ENCODE measurements around the gene BPIFA2.

BPIFA2 gene

DNA sequence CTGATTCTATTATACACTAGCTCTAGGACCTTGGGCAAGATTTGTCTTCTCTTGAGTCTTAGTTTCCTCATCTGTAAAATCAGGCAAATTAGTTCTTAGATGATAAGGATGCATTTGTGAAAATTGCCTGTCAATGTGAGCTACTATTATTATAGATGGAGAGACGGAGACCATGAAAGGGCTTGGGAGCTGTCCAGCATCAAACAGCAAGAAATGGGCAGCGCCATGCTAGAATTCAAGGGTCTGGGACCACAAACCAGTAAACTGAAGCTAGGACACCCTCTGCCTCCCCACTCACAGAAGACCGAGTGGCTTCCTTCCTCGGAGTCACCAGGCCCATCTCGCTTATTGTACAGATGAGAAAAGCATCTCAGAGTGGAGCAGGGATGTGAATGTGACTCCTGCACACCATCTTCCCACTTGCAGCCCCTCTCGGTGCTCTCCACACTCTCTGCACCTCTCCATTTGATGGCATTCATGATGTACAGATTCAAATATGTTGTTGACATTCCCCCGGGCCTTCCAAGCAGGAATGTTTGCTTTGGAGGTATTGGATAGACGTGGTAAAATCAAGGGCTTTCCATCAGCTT is 25.0 kb downstream of the BPIFA2 start:
- no peak for TF ChIP-seq FOXP2 (optimal IDR thresholded peaks at IDR 0.05; ENCODE audit: control extremely low read depth, extremely low read length, insufficient read depth)
- no peak for TF ChIP-seq POLR2AphosphoS5 (IDR thresholded peaks at IDR 0.05; ENCODE audit: borderline replicate concordance, low read depth, low read length)
- no peak for TF ChIP-seq EZH2 (IDR thresholded peaks at IDR 0.05)
- Histone ChIP-seq H3K4me3 (no peak overlapping the region), H3K27ac (no peak overlapping the region), H3K9ac (ENCODE audit: insufficient read length) (no peak overlapping the region), H3K36me3 (ENCODE audit: insufficient read depth, low read length) (no peaks in the 10 kb centered on the region), H3K9me3 (ENCODE audit: low read depth, low read length) (no peaks in the 10 kb centered on the region)
- DNase-seq (ENCODE audit: low read depth, low spot score), result no peak

DNA sequence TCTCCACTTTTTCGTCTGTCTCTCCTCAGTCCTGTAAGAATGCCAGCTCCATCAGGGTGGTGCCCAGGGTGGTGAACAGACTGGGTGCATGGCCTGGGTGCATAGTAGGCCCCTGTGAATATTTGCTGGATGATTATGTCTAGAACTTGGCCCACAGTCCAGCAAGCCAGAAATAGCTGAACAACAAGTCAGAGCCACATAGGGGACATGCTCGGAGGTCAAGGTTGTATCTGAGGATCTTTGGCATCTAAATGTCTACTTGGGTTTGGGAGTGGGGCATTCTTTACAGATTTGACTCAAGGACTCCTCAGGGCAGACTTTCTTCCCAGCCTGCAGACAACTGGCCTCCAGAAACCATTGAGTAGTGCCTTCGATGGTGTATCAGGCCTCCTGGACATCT is 31.1 kb downstream of the BPIFA2 start:
- no peak for DNase-seq (ENCODE audit: low read depth, low spot score)
- TF ChIP-seq EZH2 (IDR thresholded peaks at IDR 0.05) (no peak), POLR2AphosphoS5 (IDR thresholded peaks at IDR 0.05; ENCODE audit: borderline replicate concordance, low read depth, low read length) (no peak), FOXP2 (optimal IDR thresholded peaks at IDR 0.05; ENCODE audit: control extremely low read depth, extremely low read length, insufficient read depth) (no peak)
- no peak overlapping the region for H3K4me3 ChIP-seq
- no peak overlapping the region for H3K9ac ChIP-seq (ENCODE audit: insufficient read length)
- no peak overlapping the region for H3K27ac ChIP-seq
- H3K36me3 ChIP-seq (ENCODE audit: insufficient read depth, low read length), result no peaks in the 10 kb centered on the region
- no peaks in the 10 kb centered on the region for H3K9me3 ChIP-seq (ENCODE audit: low read depth, low read length)

DNA sequence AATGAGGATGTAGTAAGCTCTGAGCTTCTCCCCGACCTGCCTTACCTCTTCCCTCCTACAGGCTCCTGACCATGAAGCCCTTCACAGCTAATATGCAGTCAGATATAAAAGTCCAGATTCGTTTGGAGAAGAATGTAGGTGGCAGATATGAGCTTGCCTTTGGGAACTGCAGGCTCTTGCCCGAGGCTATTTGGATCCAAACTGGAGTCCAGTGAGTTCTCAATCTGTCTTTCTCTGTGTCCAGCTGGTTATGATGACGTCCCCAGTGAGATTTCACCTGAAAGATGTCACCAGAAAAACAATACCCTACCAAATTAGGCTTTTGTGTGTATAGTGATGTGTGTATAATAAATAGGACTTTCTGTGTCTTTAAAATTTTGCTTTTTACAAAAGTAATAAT is 34.5 kb downstream of the BPIFA2 start:
- Histone ChIP-seq H3K9me3 (ENCODE audit: low read depth, low read length) (no peaks in the 10 kb centered on the region), H3K36me3 (ENCODE audit: insufficient read depth, low read length) (no peaks in the 10 kb centered on the region), H3K4me3 (no peak overlapping the region), H3K9ac (ENCODE audit: insufficient read length) (no peak overlapping the region), H3K27ac (no peak overlapping the region)
- TF ChIP-seq EZH2 (IDR thresholded peaks at IDR 0.05) (no peak), FOXP2 (optimal IDR thresholded peaks at IDR 0.05; ENCODE audit: control extremely low read depth, extremely low read length, insufficient read depth) (no peak), POLR2AphosphoS5 (IDR thresholded peaks at IDR 0.05; ENCODE audit: borderline replicate concordance, low read depth, low read length) (no peak)
- no peak for DNase-seq (ENCODE audit: low read depth, low spot score)

DNA sequence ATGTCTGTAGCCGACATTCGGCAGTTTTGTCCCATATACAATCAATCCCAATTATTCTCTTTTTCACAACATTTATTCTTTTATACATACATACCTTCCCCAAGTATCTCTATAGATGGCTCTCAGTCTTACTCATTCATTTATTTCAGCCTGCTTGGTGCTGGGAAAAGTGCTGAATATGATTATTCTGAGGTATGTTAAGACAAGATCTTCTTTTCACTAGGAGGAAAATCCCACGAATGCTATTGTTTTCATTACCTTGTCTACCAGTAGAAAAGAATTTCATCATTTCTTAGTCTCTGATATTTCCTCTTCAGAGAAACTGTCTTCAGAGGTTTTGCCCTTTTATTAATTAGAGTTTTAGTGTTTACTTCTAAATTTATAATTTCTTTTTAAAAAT is 35.5 kb downstream of the BPIFA2 start:
- no peak for TF ChIP-seq EZH2 (IDR thresholded peaks at IDR 0.05)
- TF ChIP-seq POLR2AphosphoS5 (IDR thresholded peaks at IDR 0.05; ENCODE audit: borderline replicate concordance, low read depth, low read length), result no peak
- TF ChIP-seq FOXP2 (optimal IDR thresholded peaks at IDR 0.05; ENCODE audit: control extremely low read depth, extremely low read length, insufficient read depth), result no peak
- Histone ChIP-seq H3K27ac (no peak overlapping the region), H3K36me3 (ENCODE audit: insufficient read depth, low read length) (no peaks in the 10 kb centered on the region), H3K4me3 (no peak overlapping the region), H3K9ac (ENCODE audit: insufficient read length) (no peak overlapping the region), H3K9me3 (ENCODE audit: low read depth, low read length) (no peaks in the 10 kb centered on the region)
- no peak for DNase-seq (ENCODE audit: low read depth, low spot score)

DNA sequence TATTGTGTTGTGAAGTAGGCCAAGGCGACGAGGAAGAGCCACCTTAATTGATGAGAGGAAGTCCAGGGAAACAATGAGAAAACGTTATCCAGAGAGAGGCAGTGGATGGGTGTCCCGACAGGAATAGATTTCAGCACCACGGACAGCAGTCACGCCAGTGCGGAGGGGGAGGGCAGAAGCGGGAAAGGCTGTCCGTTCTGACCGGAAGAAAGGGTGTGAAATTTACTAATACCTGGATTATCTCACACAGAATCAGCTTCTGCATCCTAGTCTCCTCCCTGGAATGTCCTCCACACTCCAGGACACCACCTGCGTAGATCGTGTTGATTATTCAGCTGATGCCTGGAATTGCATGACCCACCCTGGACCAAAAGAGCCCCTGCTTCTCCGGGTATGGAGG is 41.8 kb downstream of the BPIFA2 start:
- Histone ChIP-seq H3K9me3 (ENCODE audit: low read depth, low read length) (no peaks in the 10 kb centered on the region), H3K9ac (ENCODE audit: insufficient read length) (no peak overlapping the region), H3K27ac (no peak overlapping the region), H3K36me3 (ENCODE audit: insufficient read depth, low read length) (no peaks in the 10 kb centered on the region), H3K4me3 (no peak overlapping the region)
- TF ChIP-seq POLR2AphosphoS5 (IDR thresholded peaks at IDR 0.05; ENCODE audit: borderline replicate concordance, low read depth, low read length), result no peak
- no peak for DNase-seq (ENCODE audit: low read depth, low spot score)

DNA sequence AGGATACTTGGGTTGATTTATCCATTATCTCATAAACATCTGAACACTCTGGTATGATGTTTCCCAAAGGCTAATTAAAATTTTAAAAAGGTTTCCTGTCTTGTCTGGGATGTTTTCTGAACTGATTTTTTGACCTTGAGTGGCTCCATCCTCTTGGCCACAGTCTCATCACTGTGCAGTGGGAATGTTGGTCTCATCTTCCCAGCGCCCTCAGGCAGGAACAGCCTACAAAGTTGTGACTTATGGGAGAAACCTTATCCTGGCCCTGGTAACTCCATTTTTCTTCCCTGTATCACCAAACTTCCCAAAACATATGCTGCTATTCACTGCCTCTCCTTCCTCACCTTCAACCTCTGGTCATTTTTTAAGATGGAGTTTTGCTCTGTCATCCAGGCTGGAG is 42.4 kb downstream of the BPIFA2 start:
- H3K9me3 ChIP-seq (ENCODE audit: low read depth, low read length), result no peaks in the 10 kb centered on the region
- no peak overlapping the region for H3K4me3 ChIP-seq
- no peaks in the 10 kb centered on the region for H3K36me3 ChIP-seq (ENCODE audit: insufficient read depth, low read length)
- H3K9ac ChIP-seq (ENCODE audit: insufficient read length), result no peak overlapping the region
- TF ChIP-seq POLR2AphosphoS5 (IDR thresholded peaks at IDR 0.05; ENCODE audit: borderline replicate concordance, low read depth, low read length), result no peak
- TF ChIP-seq EZH2 (IDR thresholded peaks at IDR 0.05), result no peak
- TF ChIP-seq FOXP2 (optimal IDR thresholded peaks at IDR 0.05; ENCODE audit: control extremely low read depth, extremely low read length, insufficient read depth), result no peak
- H3K27ac ChIP-seq, result no peak overlapping the region
- DNase-seq (ENCODE audit: low read depth, low spot score), result no peak

DNA sequence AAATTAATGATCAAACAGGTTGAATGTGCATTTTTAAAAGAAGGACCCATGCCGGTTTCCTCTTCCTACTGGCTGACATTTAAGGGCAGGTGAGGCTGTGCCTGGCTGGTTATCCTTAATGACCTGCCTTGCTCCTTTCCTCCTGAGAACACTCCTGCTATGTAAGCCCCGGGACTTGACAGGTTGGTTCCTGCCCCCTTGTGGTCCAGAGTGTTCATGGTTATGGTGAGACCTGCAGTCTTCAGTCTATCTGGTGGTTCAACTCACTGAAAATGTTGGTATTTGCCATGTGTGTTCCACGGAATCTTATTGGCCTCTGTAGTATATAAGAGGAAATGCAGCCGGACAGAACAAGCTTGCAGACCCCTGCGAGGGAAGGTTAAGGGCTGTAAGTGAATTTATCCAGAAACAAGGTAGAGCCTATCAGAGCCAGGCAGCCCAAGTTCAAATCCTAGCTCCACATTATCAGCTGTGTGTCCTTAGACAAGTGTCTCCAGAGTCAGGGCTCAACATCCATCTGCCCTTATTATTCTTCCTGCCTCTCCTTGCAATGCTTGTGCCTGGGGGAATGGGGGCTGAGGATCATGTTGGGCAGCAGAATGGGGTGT is 44.0 kb downstream of the BPIFA2 start:
- no peak overlapping the region for H3K4me3 ChIP-seq
- no peaks in the 10 kb centered on the region for H3K9me3 ChIP-seq (ENCODE audit: low read depth, low read length)
- no peak overlapping the region for H3K9ac ChIP-seq (ENCODE audit: insufficient read length)
- H3K27ac ChIP-seq, result no peak overlapping the region
- no peak for DNase-seq (ENCODE audit: low read depth, low spot score)
- TF ChIP-seq EZH2 (IDR thresholded peaks at IDR 0.05) (no peak), FOXP2 (optimal IDR thresholded peaks at IDR 0.05; ENCODE audit: control extremely low read depth, extremely low read length, insufficient read depth) (no peak), POLR2AphosphoS5 (IDR thresholded peaks at IDR 0.05; ENCODE audit: borderline replicate concordance, low read depth, low read length) (no peak)
- H3K36me3 ChIP-seq (ENCODE audit: insufficient read depth, low read length), result no peaks in the 10 kb centered on the region

DNA sequence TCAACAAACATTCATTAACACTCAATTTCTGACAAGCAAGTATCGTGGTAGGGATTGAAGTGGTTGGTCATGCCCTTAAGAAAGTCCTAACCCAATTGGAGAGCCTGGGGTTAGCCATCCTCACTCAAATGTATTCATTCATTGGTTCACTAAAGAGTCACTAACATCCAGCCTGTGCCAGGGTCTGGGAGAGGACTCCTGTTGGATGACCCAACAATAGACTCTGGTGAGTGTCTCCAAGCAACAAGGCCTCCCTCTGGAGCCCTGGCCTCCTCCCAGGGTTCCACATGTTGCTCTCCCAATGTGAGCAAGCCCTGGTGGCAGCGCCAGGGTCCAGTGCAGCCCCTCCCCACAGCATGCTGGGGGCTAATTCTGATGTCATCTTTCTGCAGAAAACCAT is 49.1 kb downstream of the BPIFA2 start, which contains the start of gene BPIFA3:
Gene BPIFA3 (plus strand): TSS at position 301 of the 400 bp plus-strand sequence. CDS start 185 bp downstream, outside the sequence.
- TF ChIP-seq EZH2 (IDR thresholded peaks at IDR 0.05) (no peak), FOXP2 (optimal IDR thresholded peaks at IDR 0.05; ENCODE audit: control extremely low read depth, extremely low read length, insufficient read depth) (no peak), POLR2AphosphoS5 (IDR thresholded peaks at IDR 0.05; ENCODE audit: borderline replicate concordance, low read depth, low read length) (no peak)
- no peak within 1 kb of the TSS for H3K27ac ChIP-seq
- H3K36me3 ChIP-seq (ENCODE audit: insufficient read depth, low read length), result no peaks in the 10 kb centered on the region
- H3K9ac ChIP-seq (ENCODE audit: insufficient read length), result no peak within 1 kb of the TSS
- H3K9me3 ChIP-seq (ENCODE audit: low read depth, low read length), result no peaks in the 10 kb centered on the region
- no peak for DNase-seq (ENCODE audit: low read depth, low spot score)
- no peak within 1 kb of the TSS for H3K4me3 ChIP-seq

DNA sequence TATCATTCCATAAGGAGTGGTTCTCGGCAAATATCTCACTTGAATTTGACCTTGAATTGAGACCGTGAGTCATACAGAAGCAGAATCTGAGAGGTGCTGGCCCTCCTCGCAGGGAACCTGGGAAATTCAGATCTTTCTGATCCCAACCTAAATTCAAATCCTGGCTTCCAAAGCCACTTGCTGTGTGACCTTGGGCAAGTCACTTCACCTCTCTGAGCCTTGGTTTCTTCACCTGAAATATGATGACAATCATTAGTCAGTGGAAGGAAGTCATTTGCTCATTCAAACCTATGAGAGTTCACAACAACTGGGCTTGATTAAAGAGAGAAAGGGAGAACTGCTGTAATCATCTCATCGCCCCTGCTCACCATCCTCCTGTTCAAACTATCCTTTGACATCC is 56.4 kb downstream of the BPIFA2 start:
- no peak for DNase-seq (ENCODE audit: low read depth, low spot score)
- Histone ChIP-seq H3K9ac (ENCODE audit: insufficient read length) (no peak overlapping the region), H3K9me3 (ENCODE audit: low read depth, low read length) (no peaks in the 10 kb centered on the region), H3K4me3 (no peak overlapping the region), H3K36me3 (ENCODE audit: insufficient read depth, low read length) (no peaks in the 10 kb centered on the region), H3K27ac (no peak overlapping the region)
- TF ChIP-seq POLR2AphosphoS5 (IDR thresholded peaks at IDR 0.05; ENCODE audit: borderline replicate concordance, low read depth, low read length) (no peak), EZH2 (IDR thresholded peaks at IDR 0.05) (no peak), FOXP2 (optimal IDR thresholded peaks at IDR 0.05; ENCODE audit: control extremely low read depth, extremely low read length, insufficient read depth) (no peak)

Data from SK-N-MC (cell line).